DMS 273 (cell line): ENCODE measurements around the gene SCAPER.
"Not testable (repeated sequence)": the region's sequence is repeated elsewhere in the genome, so short reads cannot be mapped to it uniquely, and the experiment has no call there.

ENCODE experiments used
- DNase-seq: peaks from one replicate; lab custom pipeline; 2025; ENCODE audit not compliant: unreplicated experiment; lab: John Stamatoyannopoulos, UW

SCAPER gene

DNA sequence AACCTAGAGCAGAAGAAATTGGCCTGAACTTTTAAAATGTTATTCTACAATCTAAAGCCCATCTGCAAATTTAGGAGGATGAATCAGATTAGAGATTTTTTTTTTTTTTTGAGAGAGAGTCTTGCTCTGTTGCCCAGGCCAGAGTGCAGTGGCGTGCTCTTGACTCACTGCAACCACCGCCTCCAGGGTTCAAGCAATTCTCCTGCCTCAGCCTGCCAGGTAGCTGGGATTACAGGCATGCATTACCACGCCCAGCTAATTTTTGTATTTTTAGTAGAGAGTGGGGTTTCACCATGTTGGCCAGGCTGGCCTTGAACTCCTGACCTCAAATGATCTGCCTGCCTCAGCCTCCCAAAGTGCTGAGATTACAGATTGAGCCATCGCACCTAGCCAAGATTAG, 607.2 kb downstream of the SCAPER start:
- not testable (repeated sequence) for DNase-seq
